ENCODE data around the gene TMEM270.

The TMEM270 gene

DNA sequence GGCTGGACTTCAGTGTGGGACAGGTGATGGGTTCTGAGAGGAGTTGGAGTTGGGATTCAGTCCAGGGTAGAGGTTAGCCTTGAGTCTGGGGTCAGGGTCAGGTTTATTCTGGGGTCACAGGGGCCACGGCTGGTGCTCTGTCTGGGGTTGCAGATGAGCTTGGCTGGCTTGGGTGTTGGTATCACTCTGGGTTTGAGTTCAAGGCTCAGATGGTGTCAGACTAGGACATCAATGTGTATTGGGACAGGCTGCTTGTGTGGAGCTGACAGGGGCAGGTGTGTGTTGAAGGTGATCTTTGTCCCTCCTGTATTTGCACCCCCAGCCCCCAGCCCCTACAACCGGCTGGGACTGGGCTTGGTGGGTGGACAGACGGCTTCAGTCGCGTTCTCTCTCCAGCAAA lies 26.8 kb downstream of the TMEM270 start:
- DNase-seq (ENCODE audit: low read depth in 3 of 3) = no peak

DNA sequence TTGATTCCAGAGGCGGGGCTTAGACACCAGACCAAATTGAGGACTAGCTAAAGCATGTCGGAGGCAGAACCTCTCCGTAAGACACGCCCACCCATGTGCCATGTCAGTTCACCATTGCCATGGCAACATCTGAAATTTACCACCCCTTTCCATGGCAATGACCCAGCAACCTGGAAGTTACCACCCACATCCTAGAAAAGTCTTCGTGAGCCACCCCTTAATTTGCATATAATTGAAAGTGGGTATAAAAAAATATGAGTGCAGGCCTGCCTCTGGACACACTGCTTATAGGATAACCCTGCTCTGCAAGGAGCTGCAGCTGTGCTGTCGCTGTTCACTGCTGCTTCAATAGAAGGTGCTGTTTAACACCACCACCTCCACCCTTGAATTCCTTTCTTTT lies 28.0 kb downstream of the TMEM270 start:
- no peak for DNase-seq (ENCODE audit: low read depth in 3 of 3)

DNA sequence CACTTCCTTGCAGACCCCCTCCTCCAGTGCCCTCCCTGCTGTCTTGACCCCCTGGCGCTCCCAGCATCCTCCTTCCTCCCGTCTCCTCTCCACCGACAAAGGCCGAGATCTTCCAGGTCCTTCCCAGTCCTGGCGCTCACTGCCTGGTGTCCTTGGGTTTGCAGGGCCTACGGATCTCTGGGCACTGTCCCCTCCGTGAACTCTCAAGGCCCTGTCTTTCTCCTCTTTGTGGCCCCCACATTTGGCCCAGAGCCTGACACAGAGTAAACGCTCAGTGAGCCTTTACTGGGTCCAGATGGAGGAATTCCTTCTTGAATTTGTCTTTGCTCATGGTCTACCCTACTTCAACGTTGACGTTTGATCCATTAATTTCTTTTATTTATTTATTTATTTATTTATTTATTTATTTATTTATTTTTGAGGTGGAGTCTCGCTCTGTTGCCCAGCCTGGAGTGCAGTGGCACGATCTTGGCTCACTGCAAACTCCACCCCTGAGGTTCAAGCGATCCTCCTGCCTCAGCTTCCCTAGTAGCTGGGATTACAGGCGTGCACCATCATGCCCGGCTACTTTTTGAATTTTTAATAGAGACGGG lies 29.7 kb downstream of the TMEM270 start:
- no peak for DNase-seq (ENCODE audit: low read depth in 3 of 3)

DNA sequence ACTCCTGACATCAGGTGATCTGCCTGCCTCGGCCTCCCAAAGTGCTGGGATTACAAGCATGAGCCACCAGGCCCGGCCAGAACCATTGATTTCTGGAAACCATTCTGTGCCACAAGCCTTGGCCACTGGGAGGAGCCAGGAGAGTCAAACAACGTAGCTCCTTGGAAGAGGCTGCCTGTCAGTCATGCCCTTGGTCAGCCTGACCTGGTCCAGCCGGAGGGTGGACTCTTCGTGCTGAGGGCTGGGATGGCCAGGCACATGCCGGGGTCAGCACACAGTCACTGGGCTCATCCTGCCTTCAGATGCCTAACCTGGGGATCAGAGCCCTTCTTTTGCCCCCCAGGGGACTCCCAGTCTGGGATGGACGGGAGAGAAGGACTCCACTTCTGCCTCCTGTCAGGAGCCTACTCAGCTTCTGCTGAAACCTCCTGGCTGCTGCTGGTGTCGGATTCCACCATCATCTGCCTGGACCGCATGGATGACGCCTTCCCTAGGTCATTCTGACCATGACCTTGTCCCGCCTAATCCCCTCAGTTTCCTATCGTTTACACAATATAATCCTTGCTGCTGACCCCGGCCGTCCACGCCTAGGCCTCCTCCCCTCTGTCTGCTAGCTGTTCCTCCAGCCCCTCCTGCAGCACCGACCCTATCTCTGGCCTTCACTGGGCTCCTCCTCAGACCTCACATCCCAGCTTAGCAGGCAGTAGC lies 30.4 kb downstream of the TMEM270 start:
- DNase-seq (ENCODE audit: low read depth in 3 of 3) = no peak

DNA sequence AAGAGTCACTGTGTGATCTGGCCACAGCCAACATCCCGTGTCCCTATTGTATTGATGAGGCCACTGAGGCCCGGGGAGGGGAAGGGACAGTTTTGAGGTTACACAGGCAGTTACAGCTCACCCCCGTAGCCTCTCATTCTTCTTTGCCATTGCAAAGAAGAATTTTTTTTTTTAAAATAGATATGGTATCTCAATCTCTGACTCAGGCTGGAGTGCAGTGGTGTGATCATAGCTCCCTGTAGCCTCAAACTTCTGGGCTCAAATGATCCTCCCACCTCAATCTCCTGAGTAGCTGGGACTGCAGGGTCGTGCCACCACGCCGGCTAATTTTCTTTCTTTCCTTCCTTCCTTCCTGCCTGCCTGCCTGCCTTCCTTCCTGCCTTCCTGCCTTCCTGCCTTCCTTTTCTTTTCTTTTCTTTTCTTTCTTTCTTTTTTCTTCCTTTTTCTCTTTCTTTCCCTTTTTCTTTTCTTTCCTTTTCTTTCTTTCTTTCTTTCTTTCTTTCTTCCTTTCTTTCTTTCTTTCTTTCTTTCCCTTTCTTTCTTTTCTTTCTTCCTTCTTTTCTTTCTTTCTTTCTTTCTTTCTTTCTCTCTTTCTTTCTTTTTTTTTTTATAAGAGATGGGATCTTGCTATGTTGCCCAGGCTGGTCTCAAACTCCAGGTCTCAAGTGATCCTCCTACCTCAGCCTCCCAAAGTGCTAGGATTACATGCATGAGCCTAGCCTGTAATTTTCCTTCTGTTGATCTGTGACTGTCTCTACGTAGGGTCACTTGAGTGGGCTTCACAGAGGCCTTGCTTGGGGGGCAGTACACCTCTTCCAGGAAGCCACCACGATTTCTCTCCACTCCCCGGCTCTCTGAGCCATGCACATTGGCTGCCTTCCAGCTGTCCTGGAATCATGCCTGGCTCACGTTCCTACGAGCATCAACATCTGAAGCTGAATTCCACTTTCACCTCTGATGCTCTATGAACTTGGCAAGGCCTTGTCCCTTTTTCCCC lies 31.3 kb downstream of the TMEM270 start:
- DNase-seq (ENCODE audit: low read depth in 3 of 3) = no peak

DNA sequence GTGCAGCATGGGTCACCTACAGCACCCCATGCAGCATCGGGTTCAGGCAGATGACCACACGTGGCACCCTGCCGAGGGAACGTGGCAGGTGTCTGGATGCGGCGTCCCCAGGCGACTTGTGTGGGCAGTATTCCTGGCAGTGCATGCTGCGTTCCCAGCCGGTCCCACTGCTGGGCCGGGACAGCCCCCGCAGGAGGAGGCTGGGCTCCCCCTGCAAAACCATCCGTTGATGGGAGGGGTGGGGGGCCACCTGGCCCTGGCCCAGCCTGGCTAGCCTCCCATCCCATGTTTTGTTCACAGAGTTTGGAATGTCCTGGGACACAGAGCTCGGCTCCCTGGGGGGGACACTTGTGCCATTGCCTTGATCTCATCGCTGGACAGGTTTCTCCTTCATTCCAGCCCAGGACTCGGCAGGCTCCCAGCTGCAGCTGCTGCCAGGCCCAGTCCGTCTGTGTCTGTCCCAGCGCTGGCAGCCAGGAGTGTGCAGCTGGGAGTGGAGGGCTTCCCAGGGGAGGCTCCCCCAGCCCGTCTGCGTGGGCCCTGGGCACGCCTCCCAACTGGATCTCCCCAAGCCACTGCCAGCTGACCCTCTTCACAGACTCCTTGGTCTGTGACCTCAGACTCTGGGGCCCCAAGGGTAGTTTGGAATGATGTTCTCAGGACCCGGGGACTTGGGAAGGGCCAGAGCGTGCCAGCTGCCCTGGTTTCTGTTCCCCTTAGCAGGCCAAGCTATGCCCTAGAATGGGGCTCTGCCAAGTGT lies 32.6 kb downstream of the TMEM270 start:
- no peak for DNase-seq (ENCODE audit: low read depth in 3 of 3)

DNA sequence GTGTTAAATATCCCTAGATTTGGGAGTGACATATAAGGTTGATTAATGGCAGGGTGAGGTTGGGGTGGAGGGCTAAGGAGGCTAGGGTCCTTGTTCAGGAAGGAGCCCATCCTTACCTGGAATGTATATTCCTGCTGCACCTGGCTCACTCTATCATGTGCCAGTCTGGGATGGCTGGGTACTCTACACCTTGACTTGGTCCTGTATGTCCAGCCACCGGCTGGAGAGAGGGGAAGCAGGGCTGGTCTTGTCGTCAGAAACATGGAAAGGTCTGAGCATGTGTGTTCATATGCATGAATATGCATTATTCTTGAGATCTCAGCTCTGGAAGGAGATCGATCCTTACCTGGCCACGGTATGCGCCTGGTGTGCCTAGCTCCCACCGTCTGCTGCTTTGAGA lies 33.2 kb downstream of the TMEM270 start:
- no peak for DNase-seq (ENCODE audit: low read depth in 3 of 3)

- DNase-seq (ENCODE audit: low read depth in 3 of 3) = no peak
These were observed 34.0 kb downstream of the TMEM270 start for GRCh38 chr7:73894733-73895551.

DNA sequence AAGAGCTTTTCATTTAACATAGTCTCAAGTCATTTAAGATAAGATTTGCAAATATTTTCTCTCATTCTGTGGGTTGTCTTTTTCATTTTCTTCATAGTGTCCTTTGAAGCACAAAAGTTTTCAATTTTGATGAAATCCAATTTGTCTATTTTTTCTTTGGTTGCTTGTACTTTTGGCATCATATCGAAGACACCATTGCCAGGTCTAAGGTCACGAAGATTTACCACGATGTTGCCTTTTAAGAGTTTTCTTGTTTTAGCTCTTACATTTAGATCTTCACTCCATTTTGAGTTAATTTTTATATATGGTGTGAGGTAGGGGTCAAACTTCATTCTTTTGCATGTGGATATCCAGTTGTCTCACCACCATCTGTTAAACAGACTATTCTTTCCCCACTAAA lies 34.7 kb downstream of the TMEM270 start:
- no peak for DNase-seq (ENCODE audit: low read depth in 3 of 3)

DNA sequence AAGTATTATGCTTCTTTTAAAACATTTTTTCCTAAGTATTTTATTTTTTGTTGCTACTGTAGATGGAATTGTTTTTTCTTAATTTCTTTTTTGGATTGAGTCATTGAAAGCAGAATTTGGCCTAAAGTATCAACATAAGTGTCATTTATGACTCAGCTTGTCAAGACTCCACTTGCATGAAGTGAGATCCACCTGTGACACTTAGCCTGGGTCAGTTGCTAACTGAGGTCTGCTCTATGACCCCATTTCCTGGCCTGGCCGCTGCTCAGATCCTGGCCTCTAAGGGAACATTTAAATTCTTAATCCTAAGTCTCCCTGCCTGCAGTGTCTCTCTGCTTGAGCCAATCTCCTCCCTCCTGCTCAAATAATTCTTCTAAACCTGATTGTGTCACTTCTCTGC lies 35.5 kb downstream of the TMEM270 start:
- DNase-seq (ENCODE audit: low read depth in 3 of 3) = no peak

DNA sequence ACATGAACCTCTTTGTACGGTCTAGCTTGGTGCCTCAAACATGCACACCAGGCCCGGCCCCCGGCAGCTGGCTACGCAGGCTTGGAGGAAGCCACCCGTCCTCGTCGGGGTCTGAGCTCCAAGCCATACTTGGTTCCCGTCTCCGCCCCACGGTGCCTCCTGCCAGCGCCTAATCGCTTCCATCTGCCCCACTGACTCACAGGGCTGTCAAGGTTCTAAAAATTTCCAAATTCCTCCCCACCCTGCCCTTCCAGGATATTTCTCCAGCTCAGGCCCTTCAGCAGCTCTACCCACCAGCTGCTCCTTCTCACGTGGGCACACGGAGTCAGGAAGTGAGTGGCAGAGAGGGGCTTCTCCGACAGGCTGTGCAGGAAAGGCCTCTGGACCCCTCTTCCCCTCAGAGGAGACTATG lies 38.8 kb downstream of the TMEM270 start:
- DNase-seq (ENCODE audit: low read depth in 3 of 3) = no peak

DNA sequence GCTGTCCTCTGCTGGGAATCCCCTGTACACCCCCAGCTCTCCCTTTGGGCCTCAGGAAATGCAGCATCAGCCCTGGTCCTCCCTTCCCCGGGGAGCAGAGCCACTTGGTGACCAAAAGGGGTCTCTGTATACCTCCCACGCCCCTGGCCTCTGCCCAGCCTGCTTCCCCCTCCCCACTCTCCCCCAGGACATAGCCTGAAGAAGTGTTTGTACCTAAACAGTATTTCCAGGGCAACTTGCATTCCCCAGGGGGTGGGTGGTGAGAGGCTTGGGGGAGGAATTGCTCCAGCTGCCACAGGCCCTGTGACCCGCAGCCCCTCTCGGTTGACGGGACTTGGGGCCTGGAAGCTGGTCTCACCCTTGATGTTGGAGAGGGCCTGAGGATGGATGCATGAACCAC lies 39.3 kb downstream of the TMEM270 start:
- no peak for DNase-seq (ENCODE audit: low read depth in 3 of 3)

GRCh38 chr7:73901231-73901822 lies 40.4 kb downstream of the TMEM270 start:
- no peak for DNase-seq (ENCODE audit: low read depth in 3 of 3)

GRCh38 chr7:73901823-73902597 lies 41.1 kb downstream of the TMEM270 start:
- DNase-seq (ENCODE audit: low read depth in 3 of 3) = no peak

DNA sequence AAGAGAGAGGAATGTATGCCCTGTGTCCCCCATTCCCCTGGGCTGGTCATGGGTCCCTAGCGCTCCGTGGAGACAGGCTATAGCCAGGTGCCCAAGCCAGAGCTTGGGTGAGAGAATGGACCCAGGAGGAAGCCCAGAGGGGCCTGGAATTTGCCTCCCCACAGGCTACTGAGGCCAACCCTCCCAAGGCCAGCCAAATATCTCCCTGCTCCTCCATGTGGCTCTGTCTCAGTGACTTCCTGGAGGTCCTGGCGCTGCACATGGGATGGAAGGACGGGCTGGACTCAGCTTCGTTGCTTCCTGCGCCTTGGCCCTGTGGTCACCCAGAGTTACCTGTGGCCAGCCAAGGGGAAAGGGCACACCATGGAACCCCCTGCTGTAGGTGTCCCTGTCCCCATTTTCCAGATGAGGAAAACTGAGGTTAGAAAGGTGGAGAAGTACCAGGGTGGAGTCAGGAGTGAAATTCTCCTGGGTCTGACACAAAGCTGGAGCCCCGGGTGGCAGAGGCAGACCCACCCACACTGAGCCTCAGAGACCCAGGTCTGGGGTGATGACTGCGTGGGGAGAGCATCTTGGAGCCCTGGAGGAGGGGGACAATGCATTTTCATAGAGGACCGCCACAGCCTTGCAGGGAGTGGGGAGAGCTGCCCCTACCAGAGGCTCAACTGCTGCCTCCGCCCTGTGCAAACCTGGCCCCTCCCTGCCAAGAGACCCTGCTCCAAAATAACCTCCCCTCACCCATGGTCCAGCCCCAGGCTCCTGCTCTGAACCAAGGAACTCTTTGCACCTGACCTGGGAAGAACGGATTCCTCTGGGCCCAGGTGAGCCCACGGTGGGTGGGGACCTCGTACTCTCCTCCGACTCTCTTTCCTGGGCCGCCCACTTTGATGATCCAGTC lies 42.6 kb downstream of the TMEM270 start:
- DNase-seq (ENCODE audit: low read depth in 3 of 3) = no peak

DNA sequence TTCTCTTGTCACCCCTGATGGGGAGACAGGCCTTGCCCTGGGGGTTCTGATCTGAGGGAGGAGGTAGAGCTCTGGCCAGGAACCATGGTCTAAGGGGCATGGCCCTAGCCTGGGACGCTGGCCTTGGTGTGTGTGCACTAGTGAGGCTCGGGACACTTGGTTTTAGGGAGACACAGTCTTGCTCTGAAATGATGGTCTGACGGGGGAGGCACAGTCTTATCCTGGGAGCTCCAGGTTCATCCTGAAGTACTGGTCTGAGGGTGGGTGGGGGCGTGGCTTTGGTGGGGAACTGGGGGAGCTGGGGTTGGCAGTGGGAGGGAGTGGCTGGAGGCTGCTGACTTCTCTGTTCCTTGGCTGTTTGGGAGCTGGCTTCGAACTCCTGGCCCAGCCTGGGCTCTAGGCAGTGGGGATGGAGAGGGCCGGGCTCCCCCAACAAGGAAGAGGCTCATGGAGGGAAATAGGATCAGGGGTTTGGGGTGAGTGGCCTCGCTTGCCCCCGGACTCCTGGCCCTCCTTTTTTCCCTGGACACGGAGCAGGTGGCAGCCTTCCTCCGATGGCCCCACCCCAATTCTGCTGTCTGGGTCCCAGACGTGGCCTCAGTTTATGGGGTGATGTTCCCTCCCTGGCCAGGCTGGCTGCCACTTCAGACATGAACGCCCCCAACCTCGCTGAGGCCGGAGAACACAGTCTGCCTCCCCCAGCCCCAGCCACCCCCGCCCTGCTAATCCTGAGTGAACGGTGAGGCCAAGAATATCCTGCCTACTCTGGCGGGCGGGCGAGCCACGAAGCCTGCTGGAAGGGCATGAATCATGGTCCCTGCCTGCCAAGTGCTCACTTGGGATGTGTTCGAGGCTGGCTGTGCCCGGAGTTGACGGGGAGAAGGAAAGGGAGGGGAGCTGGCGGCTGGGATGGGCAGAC lies 43.5 kb downstream of the TMEM270 start:
- DNase-seq (ENCODE audit: low read depth in 3 of 3) = no peak

DNA sequence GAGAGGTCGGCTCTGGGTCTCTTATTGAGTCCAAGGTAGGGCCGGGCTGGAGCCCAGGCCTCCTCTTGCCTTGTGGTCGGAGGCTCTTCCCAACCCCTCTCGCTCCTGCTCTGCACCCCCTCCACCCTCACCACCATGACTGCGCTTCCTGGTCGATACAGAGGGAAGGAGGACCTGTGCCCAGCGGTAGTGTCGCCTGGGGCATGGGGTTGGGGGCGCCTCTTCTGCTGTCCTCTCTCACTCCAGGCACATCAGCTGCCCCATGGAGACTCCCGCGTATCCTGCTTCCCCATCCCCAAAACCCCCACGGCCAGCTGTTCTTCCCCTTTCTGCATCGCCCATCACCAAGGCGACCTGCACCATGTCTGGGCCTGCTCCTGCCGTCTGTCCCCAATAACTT lies 44.4 kb downstream of the TMEM270 start:
- DNase-seq (ENCODE audit: low read depth in 3 of 3) = no peak

- DNase-seq (ENCODE audit: low read depth in 3 of 3) = no peak
These were observed 45.9 kb downstream of the TMEM270 start for GRCh38 chr7:73906874-73907273.
